ENCODE data around the gene CNTNAP5.

The CNTNAP5 gene

GRCh38 chr2:124774781-124775180, 749.7 kb downstream of the CNTNAP5 start:
- no peaks in the 10 kb centered on the region for H3K79me2 ChIP-seq (ENCODE audit: control insufficient read depth, insufficient read depth, low read length, unreplicated experiment)
- H2AFZ ChIP-seq (ENCODE audit: low read length, unreplicated experiment), result no peak overlapping the region
- no peaks in the 10 kb centered on the region for H3K27me3 ChIP-seq (ENCODE audit: insufficient read depth, low read length)
- no peak overlapping the region for H3K4me3 ChIP-seq (ENCODE audit: low read depth, low read length)
- no peak overlapping the region for H3K27ac ChIP-seq (ENCODE audit: low read depth, low read length)
- no peaks in the 10 kb centered on the region for H3K36me3 ChIP-seq (ENCODE audit: insufficient read depth, low read length)
- H3K4me1 ChIP-seq (ENCODE audit: control insufficient read depth, insufficient read depth, low read length, unreplicated experiment), result no peaks in the 10 kb centered on the region

GRCh38 chr2:124776332-124776731, 751.2 kb downstream of the CNTNAP5 start:
- Histone ChIP-seq H2AFZ (ENCODE audit: low read length, unreplicated experiment) (no peak overlapping the region), H3K27ac (ENCODE audit: low read depth, low read length) (no peak overlapping the region), H3K4me3 (ENCODE audit: low read depth, low read length) (no peak overlapping the region), H3K27me3 (ENCODE audit: insufficient read depth, low read length) (no peaks in the 10 kb centered on the region), H3K4me1 (ENCODE audit: control insufficient read depth, insufficient read depth, low read length, unreplicated experiment) (no peaks in the 10 kb centered on the region), H3K79me2 (ENCODE audit: control insufficient read depth, insufficient read depth, low read length, unreplicated experiment) (no peaks in the 10 kb centered on the region), H3K36me3 (ENCODE audit: insufficient read depth, low read length) (no peaks in the 10 kb centered on the region)

- Histone ChIP-seq H3K4me1 (ENCODE audit: control insufficient read depth, insufficient read depth, low read length, unreplicated experiment) (no peaks in the 10 kb centered on the region), H3K36me3 (ENCODE audit: insufficient read depth, low read length) (no peaks in the 10 kb centered on the region), H3K79me2 (ENCODE audit: control insufficient read depth, insufficient read depth, low read length, unreplicated experiment) (no peaks in the 10 kb centered on the region), H3K4me3 (ENCODE audit: low read depth, low read length) (no peak overlapping the region), H3K27me3 (ENCODE audit: insufficient read depth, low read length) (no peaks in the 10 kb centered on the region), H3K27ac (ENCODE audit: low read depth, low read length) (no peak overlapping the region), H2AFZ (ENCODE audit: low read length, unreplicated experiment) (no peak overlapping the region)
Observed at GRCh38 chr2:124778076-124778475, 753.0 kb downstream of the CNTNAP5 start.

- no peaks in the 10 kb centered on the region for H3K27me3 ChIP-seq (ENCODE audit: insufficient read depth, low read length)
Observed at GRCh38 chr2:124796647-124797046, 771.6 kb downstream of the CNTNAP5 start.

GRCh38 chr2:124797049-124797448, 772.0 kb downstream of the CNTNAP5 start:
- Histone ChIP-seq H3K27me3 (ENCODE audit: insufficient read depth, low read length) (no peaks in the 10 kb centered on the region), H3K79me2 (ENCODE audit: control insufficient read depth, insufficient read depth, low read length, unreplicated experiment) (no peaks in the 10 kb centered on the region), H3K36me3 (ENCODE audit: insufficient read depth, low read length) (no peaks in the 10 kb centered on the region), H3K27ac (ENCODE audit: low read depth, low read length) (no peak overlapping the region), H3K4me1 (ENCODE audit: control insufficient read depth, insufficient read depth, low read length, unreplicated experiment) (no peaks in the 10 kb centered on the region), H2AFZ (ENCODE audit: low read length, unreplicated experiment) (no peak overlapping the region), H3K4me3 (ENCODE audit: low read depth, low read length) (no peak overlapping the region)

More at GRCh38 chr2:124796647-124797046, 771.6 kb downstream of the CNTNAP5 start:
- Histone ChIP-seq H3K36me3 (ENCODE audit: insufficient read depth, low read length) (no peaks in the 10 kb centered on the region), H2AFZ (ENCODE audit: low read length, unreplicated experiment) (no peak overlapping the region), H3K27ac (ENCODE audit: low read depth, low read length) (no peak overlapping the region), H3K4me1 (ENCODE audit: control insufficient read depth, insufficient read depth, low read length, unreplicated experiment) (no peaks in the 10 kb centered on the region), H3K4me3 (ENCODE audit: low read depth, low read length) (no peak overlapping the region), H3K79me2 (ENCODE audit: control insufficient read depth, insufficient read depth, low read length, unreplicated experiment) (no peaks in the 10 kb centered on the region)

- Histone ChIP-seq H2AFZ (ENCODE audit: low read length, unreplicated experiment) (no peak overlapping the region), H3K4me1 (ENCODE audit: control insufficient read depth, insufficient read depth, low read length, unreplicated experiment) (no peaks in the 10 kb centered on the region), H3K36me3 (ENCODE audit: insufficient read depth, low read length) (no peaks in the 10 kb centered on the region), H3K27ac (ENCODE audit: low read depth, low read length) (no peak overlapping the region), H3K27me3 (ENCODE audit: insufficient read depth, low read length) (no peaks in the 10 kb centered on the region), H3K79me2 (ENCODE audit: control insufficient read depth, insufficient read depth, low read length, unreplicated experiment) (no peaks in the 10 kb centered on the region), H3K4me3 (ENCODE audit: low read depth, low read length) (no peak overlapping the region)
Observed at GRCh38 chr2:124798551-124798950, 773.5 kb downstream of the CNTNAP5 start.

- no peak overlapping the region for H3K27ac ChIP-seq (ENCODE audit: low read depth, low read length)
- H3K27me3 ChIP-seq (ENCODE audit: insufficient read depth, low read length), result no peaks in the 10 kb centered on the region
Observed at GRCh38 chr2:124804014-124804940, 779.2 kb downstream of the CNTNAP5 start.

GRCh38 chr2:124805060-124805459, 780.0 kb downstream of the CNTNAP5 start:
- H3K36me3 ChIP-seq (ENCODE audit: insufficient read depth, low read length), result no peaks in the 10 kb centered on the region

More at GRCh38 chr2:124804014-124804940, 779.2 kb downstream of the CNTNAP5 start:
- Histone ChIP-seq H3K4me3 (ENCODE audit: low read depth, low read length) (no peak overlapping the region), H3K4me1 (ENCODE audit: control insufficient read depth, insufficient read depth, low read length, unreplicated experiment) (no peaks in the 10 kb centered on the region), H2AFZ (ENCODE audit: low read length, unreplicated experiment) (no peak overlapping the region), H3K36me3 (ENCODE audit: insufficient read depth, low read length) (no peaks in the 10 kb centered on the region), H3K79me2 (ENCODE audit: control insufficient read depth, insufficient read depth, low read length, unreplicated experiment) (no peaks in the 10 kb centered on the region)

GRCh38 chr2:124810132-124810531, 785.0 kb downstream of the CNTNAP5 start:
- Histone ChIP-seq H3K4me1 (ENCODE audit: control insufficient read depth, insufficient read depth, low read length, unreplicated experiment) (no peaks in the 10 kb centered on the region), H2AFZ (ENCODE audit: low read length, unreplicated experiment) (no peak overlapping the region), H3K27ac (ENCODE audit: low read depth, low read length) (no peak overlapping the region), H3K79me2 (ENCODE audit: control insufficient read depth, insufficient read depth, low read length, unreplicated experiment) (no peaks in the 10 kb centered on the region), H3K36me3 (ENCODE audit: insufficient read depth, low read length) (no peaks in the 10 kb centered on the region), H3K4me3 (ENCODE audit: low read depth, low read length) (no peak overlapping the region), H3K27me3 (ENCODE audit: insufficient read depth, low read length) (no peaks in the 10 kb centered on the region)

More at GRCh38 chr2:124805060-124805459, 780.0 kb downstream of the CNTNAP5 start:
- Histone ChIP-seq H2AFZ (ENCODE audit: low read length, unreplicated experiment) (no peak overlapping the region), H3K4me3 (ENCODE audit: low read depth, low read length) (no peak overlapping the region), H3K27me3 (ENCODE audit: insufficient read depth, low read length) (no peaks in the 10 kb centered on the region), H3K27ac (ENCODE audit: low read depth, low read length) (no peak overlapping the region), H3K4me1 (ENCODE audit: control insufficient read depth, insufficient read depth, low read length, unreplicated experiment) (no peaks in the 10 kb centered on the region), H3K79me2 (ENCODE audit: control insufficient read depth, insufficient read depth, low read length, unreplicated experiment) (no peaks in the 10 kb centered on the region)

GRCh38 chr2:124814968-124815745, 790.1 kb downstream of the CNTNAP5 start:
- H3K27ac ChIP-seq (ENCODE audit: low read depth, low read length), result no peak overlapping the region
- no peaks in the 10 kb centered on the region for H3K27me3 ChIP-seq (ENCODE audit: insufficient read depth, low read length)
- H2AFZ ChIP-seq (ENCODE audit: low read length, unreplicated experiment), result no peak overlapping the region
- no peak overlapping the region for H3K4me3 ChIP-seq (ENCODE audit: low read depth, low read length)
- no peaks in the 10 kb centered on the region for H3K4me1 ChIP-seq (ENCODE audit: control insufficient read depth, insufficient read depth, low read length, unreplicated experiment)
- no peaks in the 10 kb centered on the region for H3K79me2 ChIP-seq (ENCODE audit: control insufficient read depth, insufficient read depth, low read length, unreplicated experiment)
- H3K36me3 ChIP-seq (ENCODE audit: insufficient read depth, low read length), result no peaks in the 10 kb centered on the region
